GM12878 (cell line): Measurements from ENCODE around the gene AOAH. TPM values are rescaled to one million over a fixed set of nuclear protein-coding genes. Genes with fewer than 3 reads are reported as not detected.

ENCODE experiments used
- ATAC-seq: fragments of 200-7000 bp; cut with Tn5 transposase; 3 replicates; pipeline ENCODE4 v1.9.1; 2020; ENCODE audit warnings: mild to moderate bottlenecking, moderate library complexity
- BruUV-seq: library from RNA; stranded (reverse); fragments of 400-500 nt; replicated peaks from 2 replicates; lab custom pipeline; 2021; lab: Mats Ljungman, UMichigan
- CTCF ChIA-PET: fragments of 300-600 bp; sonication (Branson Sonifier 250); formaldehyde crosslinking; extraction: SDS; loops from one replicate; lab custom pipeline; 2021; ENCODE audit warnings: inconsistent platforms; lab: Yijun Ruan, JAX
- POLR2A ChIA-PET: fragments of 350-600 bp; formaldehyde crosslinking; extraction: SDS; loops from one replicate; lab custom pipeline; 2021; ENCODE audit warnings: inconsistent platforms; lab: Charles Lee
- RAD21 ChIA-PET: fragments of 300-600 bp; sonication (Branson Sonifier 250); formaldehyde crosslinking; loops from one replicate; lab custom pipeline; 2023; ENCODE audit warnings: antibody characterized with exemption; ENCODE audit not compliant: unreplicated experiment; lab: Charles Lee
- SMC1A ChIA-PET: fragments of 300-600 bp; sonication (Branson Sonifier 250); formaldehyde crosslinking; loops from one replicate; lab custom pipeline; 2023; ENCODE audit not compliant: unreplicated experiment, uncharacterized antibody; lab: Charles Lee
- DNase-seq: peaks from one replicate; pipeline ENCODE4 v3.0.0-alpha.2; 2011; ENCODE audit warnings: low read depth, low spot score
- FAIRE-seq: peaks from 3 replicates; lab custom pipeline; 2011; peaks lifted over from hg19 to GRCh38; lab: Jason Lieb, UNC
- H2AFZ ChIP-seq: 2 replicates; pipeline ENCODE4 v1.6.0; 2011; ENCODE audit warnings: low read depth, low read length, control low read depth; ENCODE audit not compliant: control insufficient read depth
- H3K27ac ChIP-seq: 2 replicates; pipeline ENCODE4 v1.5.1; 2011; ENCODE audit warnings: control low read depth; ENCODE audit not compliant: control insufficient read depth, insufficient read depth
- H3K27me3 ChIP-seq, 2 experiments: replicated peaks in 1 of 2; 2 replicates each; pipeline versions ENCODE4 v1.6.0 to v1.6.1; 2011; ENCODE audit warnings: low read length in 1 of 2; ENCODE audit not compliant: control insufficient read depth in 2 of 2, insufficient read depth in 2 of 2
- H3K36me3 ChIP-seq, 2 experiments: 2 replicates each; pipeline ENCODE4 v1.5.1; 2011; ENCODE audit warnings: low read length in 1 of 2; ENCODE audit not compliant: control insufficient read depth in 2 of 2, insufficient read depth in 2 of 2
- H3K4me1 ChIP-seq: 2 replicates; pipeline ENCODE4 v1.6.1; 2011; ENCODE audit warnings: mild to moderate bottlenecking, low read length, moderate library complexity, mixed read lengths; ENCODE audit not compliant: control insufficient read depth, insufficient read depth
- H3K4me2 ChIP-seq: 2 replicates; pipeline ENCODE4 v1.6.0; 2011; ENCODE audit warnings: control low read depth; ENCODE audit not compliant: control insufficient read depth, insufficient read depth
- H3K4me3 ChIP-seq: fragments of 200-600 bp; sonication (generic); 2 replicates; pipeline ENCODE4 v1.5.1; 2016
- H3K79me2 ChIP-seq: 2 replicates; pipeline ENCODE4 v1.6.0; 2011; ENCODE audit warnings: low read length; ENCODE audit not compliant: control insufficient read depth, insufficient read depth
- H3K9ac ChIP-seq: 2 replicates; pipeline ENCODE4 v1.8.0; 2011; ENCODE audit warnings: low read length, control low read depth, mixed read lengths; ENCODE audit not compliant: control insufficient read depth, insufficient read depth
- H3K9me3 ChIP-seq: replicated peaks from 3 replicates; pipeline ENCODE4 v1.5.1; 2011; ENCODE audit warnings: mild to moderate bottlenecking, low read length; ENCODE audit not compliant: control insufficient read depth, insufficient read depth
- H4K20me1 ChIP-seq: 2 replicates; pipeline ENCODE4 v1.6.0; 2011; ENCODE audit not compliant: control insufficient read depth, insufficient read depth
- ATF2 ChIP-seq: IDR thresholded peaks from 2 replicates; pipeline ENCODE4 v1.6.1; 2012; ENCODE audit warnings: low read length, inconsistent platforms
- ATF7 ChIP-seq: fragments of 450-650 bp; IDR thresholded peaks from 2 replicates; pipeline ENCODE4 v1.6.1; 2016; ENCODE audit warnings: low read depth, mild to moderate bottlenecking
- CUX1 ChIP-seq: IDR thresholded peaks from 2 replicates; pipeline ENCODE4 v1.6.1; 2012; ENCODE audit warnings: improper control_type of control experiment, low read depth, low read length; ENCODE audit not compliant: insufficient replicate concordance
- IKZF1 ChIP-seq: fragments of 450-650 bp; conservative IDR thresholded peaks from 2 replicates; pipeline ENCODE4 v1.6.1; 2017; ENCODE audit warnings: antibody characterized with exemption, mild to moderate bottlenecking
- MTA2 ChIP-seq: fragments of 450-650 bp; IDR thresholded peaks from 2 replicates; pipeline ENCODE4 v1.6.1; 2016; ENCODE audit warnings: low read depth, mild to moderate bottlenecking, moderate library complexity
- NR2C2 ChIP-seq: IDR thresholded peaks from 2 replicates; pipeline ENCODE4 v1.6.1; 2011; ENCODE audit warnings: borderline replicate concordance, low read depth; ENCODE audit not compliant: control insufficient read depth, insufficient read length
- PRDM15 ChIP-seq: fragments of 450-650 bp; formaldehyde crosslinking; IDR thresholded peaks from 2 replicates; pipeline ENCODE4 v1.4.0; 2020; ENCODE audit warnings: mild to moderate bottlenecking, moderate library complexity
- RELA ChIP-seq: fragments of 450-650 bp; IDR thresholded peaks from 2 replicates; pipeline ENCODE4 v1.8.0; 2014; ENCODE audit warnings: borderline replicate concordance; ENCODE audit not compliant: partially characterized antibody
- RUNX3 ChIP-seq: IDR thresholded peaks from 2 replicates; pipeline ENCODE4 v1.6.1; 2012; ENCODE audit warnings: low read length, inconsistent platforms
- SMC3 ChIP-seq: IDR thresholded peaks from 2 replicates; pipeline ENCODE4 v1.6.1; 2011; ENCODE audit warnings: low read length, improper control_type of control experiment, borderline replicate concordance
- SUZ12 ChIP-seq: fragments of 200-600 bp; sonication (generic); IDR thresholded peaks from one replicate; pipeline ENCODE4 v1.6.1; 2018; ENCODE audit warnings: antibody characterized with exemption, mild to moderate bottlenecking; ENCODE audit not compliant: unreplicated experiment
- TCF3 ChIP-seq: IDR thresholded peaks from 2 replicates; pipeline ENCODE4 v1.6.1; 2012; ENCODE audit warnings: low read depth, mild to moderate bottlenecking, low read length, borderline replicate concordance; ENCODE audit not compliant: insufficient read depth
- ZNF217 ChIP-seq: fragments of 450-650 bp; IDR thresholded peaks from 2 replicates; pipeline ENCODE4 v1.6.1; 2017; ENCODE audit warnings: antibody characterized with exemption, mild to moderate bottlenecking
- WGBS: methylation state at CpG from one replicate; pipeline ENCODE4 v1.1.6; 2016; ENCODE audit warnings: low lambda C conversion rate; ENCODE audit not compliant: insufficient replicate concordance, insufficient coverage; ENCODE audit errors: missing lambda C conversion rate; 5-methylcytosine and 5-hydroxymethylcytosine counted together
- in situ Hi-C: fragments of 300-500 bp; cut with MboI; formaldehyde crosslinking; loops from 9 replicates; pipeline ENCODE4 v1.14.3; 2018; ENCODE audit warnings: mixed read lengths
- intact Hi-C: fragments of 100-400 bp; cut with micrococcal nuclease; formaldehyde crosslinking; loops from one replicate; pipeline ENCODE4 v1.14.2; 2022; ENCODE audit not compliant: unreplicated experiment
- polyA plus RNA-seq, 11 experiments: library from polyadenylated mRNA; depleted of rRNA in 4 of 11; unstranded in 6 of 11; stranded (reverse) in 5 of 11; fragments of >200 nt; fragmentation: Nextera tagmentation in 4 of 11; fragmentation: Illumina TruSeq in 1 of 11; extraction: Ambion mirVana in 4 of 11; extraction: Trizol in 1 of 11; gene quantifications; 1 replicate in 1 of 11; 2 replicates in 10 of 11; pipeline versions ENCODE4 v1.2.1 to v1.2.3, GENCODE V29; 2011 to 2016; ENCODE audit warnings: inconsistent platforms in 2 of 11, missing spikeins in 2 of 11, low read depth in 1 of 11
- total RNA-seq, 4 experiments: library from RNA; depleted of rRNA in 3 of 4; stranded (reverse); fragments of >200 nt in 3 of 4; fragmentation: Illumina TruSeq in 1 of 4; extraction: Trizol in 1 of 4; gene quantifications; 2 replicates each; pipeline versions ENCODE4 v1.2.1 to v1.2.3, GENCODE V29; 2013 to 2021

Gene AOAH
- total and polyA plus RNA-seq, 10 of the 15 experiments (the other 5 are each of a cell fraction or from before 2014, with no cell fraction given): 0.32 to 2.8 (median 1.4) TPM

GRCh38 chr7:36626111-36626510, 98.2 kb downstream of the AOAH start (continued):
- TF ChIP-seq ATF2: no peak

- intact Hi-C loops (no loop called here), in situ Hi-C loops (no loop called here)
- no peak overlapping the region for H3K9ac ChIP-seq
- H3K9me3 ChIP-seq: no peaks in the 10 kb centered on the region
- H3K79me2 ChIP-seq: no peaks in the 10 kb centered on the region
- no peak for DNase-seq
- FAIRE-seq: no peak
- no peak overlapping the region for H3K4me3 ChIP-seq
- 4% methylated on average over 4 of the region's 4 CpGs for WGBS
- no peaks in the 10 kb centered on the region for H4K20me1 ChIP-seq
- SMC1A ChIA-PET: no interaction called here
- H3K4me2 ChIP-seq: no peak overlapping the region
- ATAC-seq: no peak
- CTCF ChIA-PET: interaction anchor here (1.1 kb wide), 1 partner anchor 24 kb away, joined by 3 read pairs; no protein-coding TSS in a partner anchor
- POLR2A ChIA-PET: no interaction called here
- peaks cover 0 to 1% of the 10 kb centered on the region in 2 experiments; a peak in 1 of 4 replicates for H3K27me3 ChIP-seq
- H2AFZ ChIP-seq: no peak overlapping the region
- BruUV-seq: no TSS peak
- no peaks in the 10 kb centered on the region for H3K4me1 ChIP-seq
- RAD21 ChIA-PET: no interaction called here
- no peaks in the 10 kb centered on the region for H3K36me3 ChIP-seq
- no peak overlapping the region for H3K27ac ChIP-seq
- TF ChIP-seq SUZ12 (no peak), NR2C2 (no peak), TCF3 (no peak), CUX1 (no peak), MTA2 (no peak), SMC3 (no peak), ATF7 (no peak), RELA (no peak), PRDM15 (CRISPR knock-in tag) (no peak), ZNF217 (no peak), IKZF1 (no peak), RUNX3 (no peak)
Observed at GRCh38 chr7:36625247-36625646, 99.0 kb downstream of the AOAH start.
